Measurements from ENCODE around the gene VCPKMT. TPM values are rescaled to one million over a fixed set of nuclear protein-coding genes. Genes with fewer than 3 reads are reported as not detected.

VCPKMT gene
- total and polyA plus RNA-seq, 4 donors: 2.6 to 5.0 (median 2.9) TPM

DNA sequence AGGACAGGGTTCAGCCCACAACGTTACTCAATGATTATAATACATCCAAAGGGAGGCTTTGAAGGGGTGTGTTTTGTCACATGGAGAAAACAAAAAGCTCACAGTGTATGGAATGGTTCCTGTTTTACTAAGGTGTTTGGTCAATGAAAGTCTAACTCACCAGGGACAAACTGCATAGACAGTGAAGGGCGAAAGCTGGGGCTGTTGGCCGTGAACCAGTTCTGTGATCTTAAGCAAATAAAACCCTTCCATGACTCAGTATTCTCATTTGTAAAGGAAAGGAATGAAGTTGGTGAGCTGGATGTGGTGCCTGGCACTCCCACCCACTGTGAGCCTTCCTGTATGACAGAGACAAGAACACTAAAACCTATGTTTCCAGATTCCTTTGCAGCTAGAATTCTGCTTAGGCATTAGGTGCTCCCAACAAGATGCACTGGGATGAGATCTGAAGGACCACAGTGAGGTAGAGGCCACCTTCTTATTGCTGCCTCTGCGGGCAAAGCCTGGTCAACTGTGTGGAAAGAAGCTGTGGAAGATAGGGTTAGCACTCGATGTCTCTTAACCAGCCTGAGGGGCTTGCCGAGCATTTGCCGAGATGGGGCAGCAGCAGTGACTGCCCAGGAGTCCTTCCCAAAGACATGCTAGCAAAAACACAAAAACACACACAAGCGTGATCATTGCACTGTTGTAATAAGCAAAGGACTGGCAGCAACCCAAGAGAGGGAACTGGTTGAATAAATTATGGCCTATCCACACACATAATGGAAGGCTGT is 48.5 kb downstream of the VCPKMT start:
- no peak overlapping the region for H3K9ac ChIP-seq (ENCODE audit: low read depth in 1 of 2, low read length in 2 of 2)
- DNase-seq (ENCODE audit: low spot score): no peak
- 75% methylated on average over 8 of the region's 8 CpGs for WGBS
- no peaks in the 10 kb centered on the region for H3K9me3 ChIP-seq (ENCODE audit: control insufficient read depth in 4 of 4, low read length in 3 of 4)
- H3K4me1 ChIP-seq (ENCODE audit: control insufficient read depth in 4 of 4, insufficient read depth in 4 of 4, low read length in 3 of 4): peaks cover 0 to under 1% (median under 1%) of the 10 kb centered on the region in 4 donors
- no peak overlapping the region for H3K27ac ChIP-seq (ENCODE audit: low read depth in 1 of 2, low read length in 2 of 2)
- peak in 1 of 2 donors; percentile 11 for TF ChIP-seq RAD21 (IDR thresholded peaks at IDR 0.05)
- TF ChIP-seq CTCF (IDR thresholded peaks at IDR 0.05; ENCODE audit: low read depth, low read length, missing input control): no peak
- H3K27me3 ChIP-seq (ENCODE audit: control insufficient read depth in 4 of 4, insufficient read depth in 4 of 4, low read length in 3 of 4): no peaks in the 10 kb centered on the region
- no peaks in the 10 kb centered on the region for H3K36me3 ChIP-seq (ENCODE audit: control insufficient read depth in 4 of 4, insufficient read depth in 3 of 4, low read depth in 1 of 4, low read length in 3 of 4)
- no peak overlapping the region for H3K4me3 ChIP-seq (ENCODE audit: low read depth in 1 of 3, low read length in 3 of 3)

DNA sequence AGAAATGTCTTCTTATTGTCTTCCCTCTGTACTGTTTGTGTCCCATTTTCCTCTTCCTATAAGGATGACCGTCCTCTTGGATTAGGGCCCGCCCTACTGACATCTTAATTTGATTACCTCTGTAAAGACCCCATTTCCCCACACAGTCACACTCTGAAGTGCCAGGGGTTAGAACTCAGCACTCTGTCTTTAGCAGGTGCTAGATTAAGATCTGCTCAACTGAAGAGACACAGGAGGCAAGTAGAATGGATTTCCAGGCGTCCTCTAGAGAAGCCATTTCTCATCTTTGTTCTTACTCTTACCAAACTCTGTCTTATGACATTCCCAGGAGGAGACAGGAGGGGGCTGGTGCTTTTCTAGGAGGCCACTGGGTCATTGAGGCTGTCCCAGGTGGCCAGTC is 50.8 kb downstream of the VCPKMT start:
- Histone ChIP-seq H3K36me3 (ENCODE audit: control insufficient read depth in 4 of 4, insufficient read depth in 3 of 4, low read depth in 1 of 4, low read length in 3 of 4) (no peaks in the 10 kb centered on the region), H3K9me3 (ENCODE audit: control insufficient read depth in 4 of 4, low read length in 3 of 4) (no peaks in the 10 kb centered on the region), H3K4me1 (ENCODE audit: control insufficient read depth in 4 of 4, insufficient read depth in 4 of 4, low read length in 3 of 4) (peaks cover 16 to 24% (median 21%) of the 10 kb centered on the region in 4 donors), H3K9ac (ENCODE audit: low read depth in 1 of 2, low read length in 2 of 2) (no peak overlapping the region), H3K27me3 (ENCODE audit: control insufficient read depth in 4 of 4, insufficient read depth in 4 of 4, low read length in 3 of 4) (no peaks in the 10 kb centered on the region), H3K4me3 (ENCODE audit: low read depth in 1 of 3, low read length in 3 of 3) (no peak overlapping the region), H3K27ac (ENCODE audit: low read depth in 1 of 2, low read length in 2 of 2) (no peak overlapping the region)
- TF ChIP-seq EGR1 (IDR thresholded peaks at IDR 0.05; ENCODE audit: low read depth in 2 of 2) (no peak), RXRA (IDR thresholded peaks at IDR 0.05) (no peak), HNF4A (conservative IDR thresholded peaks at IDR 0.05) (no peak), CTCF (IDR thresholded peaks at IDR 0.05; ENCODE audit: low read depth, low read length, missing input control) (no peak), JUND (IDR thresholded peaks at IDR 0.05) (no peak), MAX (IDR thresholded peaks at IDR 0.05) (no peak), TAF1 (conservative IDR thresholded peaks at IDR 0.05) (no peak), ZBTB33 (IDR thresholded peaks at IDR 0.05) (no peak), SP1 (IDR thresholded peaks at IDR 0.05) (no peak), RAD21 (IDR thresholded peaks at IDR 0.05) (no peak), NR2F2 (IDR thresholded peaks at IDR 0.05) (no peak), HNF4G (IDR thresholded peaks at IDR 0.05) (no peak), FOXA2 (IDR thresholded peaks at IDR 0.05) (no peak), GABPA (IDR thresholded peaks at IDR 0.05 in 1 of 2, conservative IDR thresholded peaks at IDR 0.05 in 1 of 2) (no peak), FOXA1 (IDR thresholded peaks at IDR 0.05) (no peak), YY1 (IDR thresholded peaks at IDR 0.05) (no peak)
- TF ChIP-seq, protein P1, sequence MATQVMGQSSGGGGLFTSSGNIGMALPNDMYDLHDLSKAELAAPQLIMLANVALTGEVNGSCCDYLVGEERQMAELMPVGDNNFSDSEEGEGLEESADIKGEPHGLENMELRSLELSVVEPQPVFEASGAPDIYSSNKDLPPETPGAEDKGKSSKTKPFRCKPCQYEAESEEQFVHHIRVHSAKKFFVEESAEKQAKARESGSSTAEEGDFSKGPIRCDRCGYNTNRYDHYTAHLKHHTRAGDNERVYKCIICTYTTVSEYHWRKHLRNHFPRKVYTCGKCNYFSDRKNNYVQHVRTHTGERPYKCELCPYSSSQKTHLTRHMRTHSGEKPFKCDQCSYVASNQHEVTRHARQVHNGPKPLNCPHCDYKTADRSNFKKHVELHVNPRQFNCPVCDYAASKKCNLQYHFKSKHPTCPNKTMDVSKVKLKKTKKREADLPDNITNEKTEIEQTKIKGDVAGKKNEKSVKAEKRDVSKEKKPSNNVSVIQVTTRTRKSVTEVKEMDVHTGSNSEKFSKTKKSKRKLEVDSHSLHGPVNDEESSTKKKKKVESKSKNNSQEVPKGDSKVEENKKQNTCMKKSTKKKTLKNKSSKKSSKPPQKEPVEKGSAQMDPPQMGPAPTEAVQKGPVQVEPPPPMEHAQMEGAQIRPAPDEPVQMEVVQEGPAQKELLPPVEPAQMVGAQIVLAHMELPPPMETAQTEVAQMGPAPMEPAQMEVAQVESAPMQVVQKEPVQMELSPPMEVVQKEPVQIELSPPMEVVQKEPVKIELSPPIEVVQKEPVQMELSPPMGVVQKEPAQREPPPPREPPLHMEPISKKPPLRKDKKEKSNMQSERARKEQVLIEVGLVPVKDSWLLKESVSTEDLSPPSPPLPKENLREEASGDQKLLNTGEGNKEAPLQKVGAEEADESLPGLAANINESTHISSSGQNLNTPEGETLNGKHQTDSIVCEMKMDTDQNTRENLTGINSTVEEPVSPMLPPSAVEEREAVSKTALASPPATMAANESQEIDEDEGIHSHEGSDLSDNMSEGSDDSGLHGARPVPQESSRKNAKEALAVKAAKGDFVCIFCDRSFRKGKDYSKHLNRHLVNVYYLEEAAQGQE (IDR thresholded peaks at IDR 0.05): no peak
- TF ChIP-seq, protein P2, sequence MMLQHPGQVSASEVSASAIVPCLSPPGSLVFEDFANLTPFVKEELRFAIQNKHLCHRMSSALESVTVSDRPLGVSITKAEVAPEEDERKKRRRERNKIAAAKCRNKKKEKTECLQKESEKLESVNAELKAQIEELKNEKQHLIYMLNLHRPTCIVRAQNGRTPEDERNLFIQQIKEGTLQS (IDR thresholded peaks at IDR 0.05): no peak
- DNase-seq (ENCODE audit: low spot score): no peak
- 91% methylated on average over 3 of the region's 3 CpGs for WGBS

Measured in liver (tissue), 9 donors.